OCI-LY3 (cell line): ENCODE results near the gene SF3B1.
"Not testable (repeated sequence)": the region's sequence is repeated elsewhere in the genome, so short reads cannot be mapped to it uniquely, and the experiment has no call there.

Experiments used
- H2AFZ ChIP-seq: fragments of 200-600, 300-600 bp; shearing (Covaris generic); 2 replicates; pipeline ENCODE4 v1.6.0; 2014; ENCODE audit warnings: antibody characterized with exemption, low read depth, low read length
- H3K27ac ChIP-seq: fragments of 200-600, 300-600 bp; sonication (generic); 2 replicates; pipeline ENCODE4 v1.5.1; 2014; ENCODE audit warnings: mild to moderate bottlenecking, low read length, moderate library complexity, mixed read lengths
- H3K27me3 ChIP-seq: fragments of 200-600, 300-600 bp; sonication (generic); 2 replicates; pipeline ENCODE4 v1.6.1; 2014; ENCODE audit warnings: low read depth, low read length, mixed read lengths
- H3K36me3 ChIP-seq: fragments of 200-600, 300-600 bp; sonication (generic); replicated peaks from 2 replicates; pipeline ENCODE3; 2014; ENCODE audit warnings: low read depth, low read length, mixed read lengths
- H3K4me1 ChIP-seq: fragments of 300-600, 200-600 bp; sonication (generic); 2 replicates; pipeline ENCODE4 v1.6.1; 2014; ENCODE audit warnings: low read length, mixed read lengths
- H3K4me2 ChIP-seq: fragments of 200-600, 300-600 bp; sonication (generic); 2 replicates; pipeline ENCODE4 v1.6.1; 2014; ENCODE audit warnings: low read length, mixed read lengths
- H3K4me3 ChIP-seq: fragments of 300-600, 200-600 bp; sonication (generic); 2 replicates; pipeline ENCODE4 v1.5.1; 2014; ENCODE audit warnings: antibody characterized with exemption, mild to moderate bottlenecking, low read length, moderate library complexity
- H3K79me2 ChIP-seq: fragments of 300-600, 200-600 bp; shearing (Covaris generic); 2 replicates; pipeline ENCODE4 v1.6.1; 2014; ENCODE audit warnings: mild to moderate bottlenecking, low read length, mixed read lengths
- H3K9ac ChIP-seq: fragments of 300-600, 200-600 bp; shearing (Covaris generic); 2 replicates; pipeline ENCODE4 v1.6.0; 2014; ENCODE audit warnings: mild to moderate bottlenecking, low read length, moderate library complexity
- H3K9me3 ChIP-seq: fragments of 200-600, 300-600 bp; shearing (Covaris generic); 2 replicates; pipeline ENCODE4 v1.6.1; 2014; ENCODE audit warnings: low read length, mixed read lengths; ENCODE audit not compliant: insufficient read depth
- H4K20me1 ChIP-seq: fragments of 200-600, 300-600 bp; sonication (generic); 2 replicates; pipeline ENCODE4 v1.6.1; 2016; ENCODE audit warnings: low read length, mixed read lengths; ENCODE audit not compliant: insufficient read depth
- EZH2phosphoT487 ChIP-seq: fragments of 200-600 bp; shearing (Covaris generic); IDR thresholded peaks from 2 replicates; pipeline ENCODE4 v1.6.1; 2018; ENCODE audit warnings: antibody characterized with exemption, mixed run types, low read depth
- TF ChIP-seq, protein P1 (sequence below): fragments of 200-600, 300-600 bp; sonication (generic); IDR thresholded peaks from 2 replicates; pipeline ENCODE4 v1.5.1; 2014; ENCODE audit warnings: antibody characterized with exemption, low read length, low read depth

The SF3B1 gene, protein sequence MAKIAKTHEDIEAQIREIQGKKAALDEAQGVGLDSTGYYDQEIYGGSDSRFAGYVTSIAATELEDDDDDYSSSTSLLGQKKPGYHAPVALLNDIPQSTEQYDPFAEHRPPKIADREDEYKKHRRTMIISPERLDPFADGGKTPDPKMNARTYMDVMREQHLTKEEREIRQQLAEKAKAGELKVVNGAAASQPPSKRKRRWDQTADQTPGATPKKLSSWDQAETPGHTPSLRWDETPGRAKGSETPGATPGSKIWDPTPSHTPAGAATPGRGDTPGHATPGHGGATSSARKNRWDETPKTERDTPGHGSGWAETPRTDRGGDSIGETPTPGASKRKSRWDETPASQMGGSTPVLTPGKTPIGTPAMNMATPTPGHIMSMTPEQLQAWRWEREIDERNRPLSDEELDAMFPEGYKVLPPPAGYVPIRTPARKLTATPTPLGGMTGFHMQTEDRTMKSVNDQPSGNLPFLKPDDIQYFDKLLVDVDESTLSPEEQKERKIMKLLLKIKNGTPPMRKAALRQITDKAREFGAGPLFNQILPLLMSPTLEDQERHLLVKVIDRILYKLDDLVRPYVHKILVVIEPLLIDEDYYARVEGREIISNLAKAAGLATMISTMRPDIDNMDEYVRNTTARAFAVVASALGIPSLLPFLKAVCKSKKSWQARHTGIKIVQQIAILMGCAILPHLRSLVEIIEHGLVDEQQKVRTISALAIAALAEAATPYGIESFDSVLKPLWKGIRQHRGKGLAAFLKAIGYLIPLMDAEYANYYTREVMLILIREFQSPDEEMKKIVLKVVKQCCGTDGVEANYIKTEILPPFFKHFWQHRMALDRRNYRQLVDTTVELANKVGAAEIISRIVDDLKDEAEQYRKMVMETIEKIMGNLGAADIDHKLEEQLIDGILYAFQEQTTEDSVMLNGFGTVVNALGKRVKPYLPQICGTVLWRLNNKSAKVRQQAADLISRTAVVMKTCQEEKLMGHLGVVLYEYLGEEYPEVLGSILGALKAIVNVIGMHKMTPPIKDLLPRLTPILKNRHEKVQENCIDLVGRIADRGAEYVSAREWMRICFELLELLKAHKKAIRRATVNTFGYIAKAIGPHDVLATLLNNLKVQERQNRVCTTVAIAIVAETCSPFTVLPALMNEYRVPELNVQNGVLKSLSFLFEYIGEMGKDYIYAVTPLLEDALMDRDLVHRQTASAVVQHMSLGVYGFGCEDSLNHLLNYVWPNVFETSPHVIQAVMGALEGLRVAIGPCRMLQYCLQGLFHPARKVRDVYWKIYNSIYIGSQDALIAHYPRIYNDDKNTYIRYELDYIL

GRCh38 chr2:197434541-197435513, at the start of gene SF3B1:
TSS of gene SF3B1 (minus strand) at chr2:197435028. CDS start at chr2:197434999, 29 bp downstream.
- no peaks in the 10 kb centered on the region for H3K27me3 ChIP-seq
- peaks cover under 1% of the 10 kb centered on the region for H3K36me3 ChIP-seq
- peak within 1 kb of the TSS; percentile 98 for H3K9ac ChIP-seq
- peak within 1 kb of the TSS; percentile 82 for H3K27ac ChIP-seq
- H3K9me3 ChIP-seq, result no peaks in the 10 kb centered on the region
- H4K20me1 ChIP-seq, result peaks cover 45% of the 10 kb centered on the region
- H3K4me1 ChIP-seq, result peaks cover 32% of the 10 kb centered on the region
- peak within 1 kb of the TSS; percentile 95 for H3K4me2 ChIP-seq
- peaks cover 64% of the 10 kb centered on the region for H3K79me2 ChIP-seq
- peak within 1 kb of the TSS; percentile 94 for H3K4me3 ChIP-seq
- peak within 1 kb of the TSS; percentile 69 for H2AFZ ChIP-seq
- TF ChIP-seq, protein P1, sequence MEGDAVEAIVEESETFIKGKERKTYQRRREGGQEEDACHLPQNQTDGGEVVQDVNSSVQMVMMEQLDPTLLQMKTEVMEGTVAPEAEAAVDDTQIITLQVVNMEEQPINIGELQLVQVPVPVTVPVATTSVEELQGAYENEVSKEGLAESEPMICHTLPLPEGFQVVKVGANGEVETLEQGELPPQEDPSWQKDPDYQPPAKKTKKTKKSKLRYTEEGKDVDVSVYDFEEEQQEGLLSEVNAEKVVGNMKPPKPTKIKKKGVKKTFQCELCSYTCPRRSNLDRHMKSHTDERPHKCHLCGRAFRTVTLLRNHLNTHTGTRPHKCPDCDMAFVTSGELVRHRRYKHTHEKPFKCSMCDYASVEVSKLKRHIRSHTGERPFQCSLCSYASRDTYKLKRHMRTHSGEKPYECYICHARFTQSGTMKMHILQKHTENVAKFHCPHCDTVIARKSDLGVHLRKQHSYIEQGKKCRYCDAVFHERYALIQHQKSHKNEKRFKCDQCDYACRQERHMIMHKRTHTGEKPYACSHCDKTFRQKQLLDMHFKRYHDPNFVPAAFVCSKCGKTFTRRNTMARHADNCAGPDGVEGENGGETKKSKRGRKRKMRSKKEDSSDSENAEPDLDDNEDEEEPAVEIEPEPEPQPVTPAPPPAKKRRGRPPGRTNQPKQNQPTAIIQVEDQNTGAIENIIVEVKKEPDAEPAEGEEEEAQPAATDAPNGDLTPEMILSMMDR, result no peak
- TF ChIP-seq EZH2phosphoT487, result no peak

DNA sequence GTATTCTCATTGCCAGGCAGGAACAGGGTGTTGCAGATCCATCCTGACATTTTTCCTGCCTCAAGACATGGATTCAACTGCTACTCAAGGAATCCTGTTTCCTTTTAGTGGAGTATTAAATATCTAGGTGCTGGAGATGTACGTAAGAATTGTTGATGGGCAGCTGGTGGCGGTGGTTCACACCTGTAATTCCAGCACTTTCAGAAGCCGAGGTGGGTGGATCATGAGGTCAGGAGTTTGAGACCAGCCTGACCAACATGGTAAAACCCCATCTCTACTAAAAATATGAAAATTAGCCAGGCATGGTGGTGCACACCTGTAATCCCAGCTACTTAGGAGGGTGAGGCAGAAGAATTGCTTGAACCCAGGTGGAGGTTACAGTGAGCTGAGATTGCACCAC, 49.4 kb upstream of the SF3B1 start:
- H3K9me3 ChIP-seq, H2AFZ ChIP-seq, H3K79me2 ChIP-seq, H4K20me1 ChIP-seq, H3K4me3 ChIP-seq, H3K4me1 ChIP-seq, H3K27ac ChIP-seq, H3K9ac ChIP-seq, H3K4me2 ChIP-seq, H3K27me3 ChIP-seq: not testable (repeated sequence)
- H3K36me3 ChIP-seq, result peaks cover 56% of the 10 kb centered on the region

DNA sequence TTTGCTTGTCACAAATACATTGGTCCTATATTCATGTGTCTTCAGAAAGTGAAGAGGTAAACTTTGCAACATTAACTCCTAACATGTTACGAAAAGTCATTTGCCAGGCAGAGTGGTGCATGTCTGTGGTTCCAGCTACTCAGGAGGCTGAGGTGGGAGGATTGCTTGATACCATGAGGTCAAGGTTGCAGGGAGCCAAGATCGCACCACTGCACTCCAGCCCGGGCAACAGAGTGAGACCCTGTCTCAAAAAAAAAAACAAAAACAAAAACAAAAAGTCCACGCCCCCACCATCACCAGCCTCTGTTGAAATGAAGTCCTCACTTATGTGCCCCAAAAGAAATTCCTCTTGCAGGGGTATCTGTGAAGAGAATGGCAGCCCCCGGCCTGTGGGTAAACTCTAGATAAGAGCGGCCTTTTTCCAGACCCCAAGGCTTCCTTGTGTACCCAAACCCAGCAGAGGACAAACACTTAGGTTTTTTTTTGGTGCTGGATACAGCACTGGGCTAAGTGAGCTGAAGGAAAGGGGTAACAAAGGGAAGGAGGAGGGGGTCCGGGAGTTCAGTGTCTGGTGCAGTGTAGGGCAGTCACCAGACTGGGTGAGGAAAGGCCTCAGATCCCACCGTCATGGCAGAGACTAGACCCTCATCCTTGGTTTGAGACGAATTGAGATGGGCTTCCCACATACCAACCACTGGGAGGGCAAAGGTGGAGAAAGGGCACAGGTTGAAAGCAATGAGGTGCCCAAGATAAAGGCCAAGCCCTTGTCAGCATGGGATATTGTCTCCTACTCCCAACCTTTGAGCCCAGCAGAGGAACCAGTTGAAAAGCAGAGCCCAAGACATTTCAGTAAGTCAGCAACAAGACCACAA, 45.6 kb upstream of the SF3B1 start:
- Histone ChIP-seq H3K4me2 (no peak overlapping the region), H3K9ac (no peak overlapping the region), H4K20me1 (no peaks in the 10 kb centered on the region), H3K4me3 (no peak overlapping the region), H3K27ac (no peak overlapping the region), H3K79me2 (no peaks in the 10 kb centered on the region), H2AFZ (no peak overlapping the region), H3K4me1 (peaks cover 3% of the 10 kb centered on the region; the same call in 1 of the 2 replicates), H3K27me3 (no peaks in the 10 kb centered on the region), H3K9me3 (no peaks in the 10 kb centered on the region), H3K36me3 (peaks cover 28% of the 10 kb centered on the region)
- TF ChIP-seq, protein P1, result no peak
- no peak for TF ChIP-seq EZH2phosphoT487
